Measurements from ENCODE around the gene DPH6.

DNA sequence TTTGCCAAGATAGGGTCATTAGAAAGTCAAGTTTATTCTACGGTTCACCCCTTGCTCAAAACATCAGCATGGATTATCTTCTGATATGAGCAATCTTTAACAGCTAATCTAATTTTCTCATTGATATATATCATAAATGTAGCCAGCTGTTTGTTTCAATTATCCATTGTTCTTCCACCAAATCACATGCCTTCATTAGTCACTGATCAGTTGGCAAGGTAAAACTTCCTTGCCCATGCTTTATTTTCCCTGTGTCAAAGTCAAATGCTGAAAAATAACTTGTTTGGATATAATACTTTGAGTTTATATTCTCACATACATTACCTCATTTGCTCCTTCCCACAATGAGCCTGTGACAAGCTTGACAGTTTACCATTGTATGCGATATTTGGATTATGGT is 60.6 kb downstream of the DPH6 start:
- TF ChIP-seq, protein P1, sequence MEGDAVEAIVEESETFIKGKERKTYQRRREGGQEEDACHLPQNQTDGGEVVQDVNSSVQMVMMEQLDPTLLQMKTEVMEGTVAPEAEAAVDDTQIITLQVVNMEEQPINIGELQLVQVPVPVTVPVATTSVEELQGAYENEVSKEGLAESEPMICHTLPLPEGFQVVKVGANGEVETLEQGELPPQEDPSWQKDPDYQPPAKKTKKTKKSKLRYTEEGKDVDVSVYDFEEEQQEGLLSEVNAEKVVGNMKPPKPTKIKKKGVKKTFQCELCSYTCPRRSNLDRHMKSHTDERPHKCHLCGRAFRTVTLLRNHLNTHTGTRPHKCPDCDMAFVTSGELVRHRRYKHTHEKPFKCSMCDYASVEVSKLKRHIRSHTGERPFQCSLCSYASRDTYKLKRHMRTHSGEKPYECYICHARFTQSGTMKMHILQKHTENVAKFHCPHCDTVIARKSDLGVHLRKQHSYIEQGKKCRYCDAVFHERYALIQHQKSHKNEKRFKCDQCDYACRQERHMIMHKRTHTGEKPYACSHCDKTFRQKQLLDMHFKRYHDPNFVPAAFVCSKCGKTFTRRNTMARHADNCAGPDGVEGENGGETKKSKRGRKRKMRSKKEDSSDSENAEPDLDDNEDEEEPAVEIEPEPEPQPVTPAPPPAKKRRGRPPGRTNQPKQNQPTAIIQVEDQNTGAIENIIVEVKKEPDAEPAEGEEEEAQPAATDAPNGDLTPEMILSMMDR (IDR thresholded peaks at IDR 0.05) = no peak
- TF ChIP-seq POLR2AphosphoS5 (IDR thresholded peaks at IDR 0.05) = no peak
